Endothelial cell of hepatic sinusoid (primary cell): ENCODE data around the gene FAM217A.

Experiments used
- in situ Hi-C: cut with HindIII; loops from 2 replicates; pipeline ENCODE4 v1.10.0; 2017; ENCODE audit warnings: low sequenced_read_pairs

FAM217A gene

GRCh38 chr6:4025681-4026080 is 53.3 kb downstream of the FAM217A start:
- in situ Hi-C loops, result no loop called here

GRCh38 chr6:4023240-4023639 is 55.7 kb downstream of the FAM217A start:
- in situ Hi-C loops, result loop anchor here (5.0 kb wide), 1 partner anchor 94 kb away; no protein-coding TSS in a partner anchor

GRCh38 chr6:4021854-4022695 is 56.9 kb downstream of the FAM217A start:
- in situ Hi-C loops, result loop anchor here (5.0 kb wide), 1 partner anchor 95 kb away; no protein-coding TSS in a partner anchor

- in situ Hi-C loops, result loop anchor here (5.0 kb wide), 1 partner anchor 96 kb away; no protein-coding TSS in a partner anchor
Measured at GRCh38 chr6:4021133-4021853, 57.6 kb downstream of the FAM217A start.

GRCh38 chr6:4020822-4021132 is 58.2 kb downstream of the FAM217A start:
- in situ Hi-C loops, result loop anchor here (5.0 kb wide), 1 partner anchor 97 kb away; no protein-coding TSS in a partner anchor

- in situ Hi-C loops, result no loop called here
Measured at GRCh38 chr6:4018924-4019236, 60.1 kb downstream of the FAM217A start.
